ENCODE data around the gene PKP4.

- no peak for TF ChIP-seq POLR2A (IDR thresholded peaks at IDR 0.05)
- TF ChIP-seq, protein P1, sequence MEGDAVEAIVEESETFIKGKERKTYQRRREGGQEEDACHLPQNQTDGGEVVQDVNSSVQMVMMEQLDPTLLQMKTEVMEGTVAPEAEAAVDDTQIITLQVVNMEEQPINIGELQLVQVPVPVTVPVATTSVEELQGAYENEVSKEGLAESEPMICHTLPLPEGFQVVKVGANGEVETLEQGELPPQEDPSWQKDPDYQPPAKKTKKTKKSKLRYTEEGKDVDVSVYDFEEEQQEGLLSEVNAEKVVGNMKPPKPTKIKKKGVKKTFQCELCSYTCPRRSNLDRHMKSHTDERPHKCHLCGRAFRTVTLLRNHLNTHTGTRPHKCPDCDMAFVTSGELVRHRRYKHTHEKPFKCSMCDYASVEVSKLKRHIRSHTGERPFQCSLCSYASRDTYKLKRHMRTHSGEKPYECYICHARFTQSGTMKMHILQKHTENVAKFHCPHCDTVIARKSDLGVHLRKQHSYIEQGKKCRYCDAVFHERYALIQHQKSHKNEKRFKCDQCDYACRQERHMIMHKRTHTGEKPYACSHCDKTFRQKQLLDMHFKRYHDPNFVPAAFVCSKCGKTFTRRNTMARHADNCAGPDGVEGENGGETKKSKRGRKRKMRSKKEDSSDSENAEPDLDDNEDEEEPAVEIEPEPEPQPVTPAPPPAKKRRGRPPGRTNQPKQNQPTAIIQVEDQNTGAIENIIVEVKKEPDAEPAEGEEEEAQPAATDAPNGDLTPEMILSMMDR (IDR thresholded peaks at IDR 0.05), result no peak
- TF ChIP-seq POLR2AphosphoS5 (IDR thresholded peaks at IDR 0.05), result no peak
- no peak for TF ChIP-seq EP300 (IDR thresholded peaks at IDR 0.05)
These were observed 24.4 kb downstream of the PKP4 start for GRCh38 chr2:158481116-158481515.
